HG03378 (cell line): Measurements from ENCODE around the gene RPAP3.

Experiments
- ATAC-seq: cut with Tn5 transposase; IDR thresholded peaks from one replicate; pipeline ENCODE4 v1.9.1; 2021; ENCODE audit warnings: mild to moderate bottlenecking, moderate library complexity; ENCODE audit not compliant: unreplicated experiment

RPAP3 gene

GRCh38 chr12:47705566-47706425, at the start of gene RPAP3:
RPAP3 (minus strand) TSS chr12:47706030; CDS start chr12:47702840, 3,190 bp downstream.
- peak; percentile 64 for ATAC-seq

GRCh38 chr12:47754881-47755280, 49.1 kb upstream of the RPAP3 start:
- no peak for ATAC-seq

- ATAC-seq: no peak
These were observed 48.3 kb upstream of the RPAP3 start for GRCh38 chr12:47754126-47754525.

- no peak for ATAC-seq
These were observed 47.5 kb upstream of the RPAP3 start for GRCh38 chr12:47753021-47754001.

GRCh38 chr12:47752552-47752951, 46.7 kb upstream of the RPAP3 start:
- ATAC-seq: no peak

- no peak for ATAC-seq
These were observed 46.3 kb upstream of the RPAP3 start for GRCh38 chr12:47752121-47752520.

GRCh38 chr12:47751561-47751960, 45.7 kb upstream of the RPAP3 start:
- no peak for ATAC-seq

GRCh38 chr12:47750916-47751470, 45.2 kb upstream of the RPAP3 start:
- no peak for ATAC-seq

GRCh38 chr12:47750229-47750798, 44.5 kb upstream of the RPAP3 start:
- no peak for ATAC-seq

GRCh38 chr12:47748899-47749298, 43.1 kb upstream of the RPAP3 start:
- no peak for ATAC-seq

GRCh38 chr12:47748507-47748828, 42.6 kb upstream of the RPAP3 start:
- no peak for ATAC-seq

- ATAC-seq: no peak
These were observed 42.0 kb upstream of the RPAP3 start for GRCh38 chr12:47747596-47748506.

GRCh38 chr12:47747126-47747525, 41.3 kb upstream of the RPAP3 start:
- ATAC-seq: peak; percentile 42

GRCh38 chr12:47746523-47746922, 40.7 kb upstream of the RPAP3 start:
- no peak for ATAC-seq

- ATAC-seq: no peak
These were observed 40.2 kb upstream of the RPAP3 start for GRCh38 chr12:47746073-47746472.

GRCh38 chr12:47745485-47746041, 39.7 kb upstream of the RPAP3 start:
- no peak for ATAC-seq

GRCh38 chr12:47744778-47745436, 39.1 kb upstream of the RPAP3 start:
- no peak for ATAC-seq

- no peak for ATAC-seq
These were observed 38.3 kb upstream of the RPAP3 start for GRCh38 chr12:47744005-47744651.
